ENCODE results near the gene OR2D2.

Gene OR2D2

GRCh38 chr11:6926208-6927029, 34.1 kb upstream of the OR2D2 start, which contains the start of gene ZNF215:
Gene ZNF215 (plus strand): TSS chr11:6926426. CDS start chr11:6932273, 5,847 bp downstream.
- no peak for TF ChIP-seq CTCF (IDR thresholded peaks at IDR 0.05)
- H3K4me3 ChIP-seq: peak within 1 kb of the TSS; percentile 76
- H3K27ac ChIP-seq: peak within 1 kb of the TSS; percentile 49 to 74
- peak; percentile 90 for DNase-seq (ENCODE audit: low spot score)

GRCh38 chr11:6925636-6926207, 33.4 kb upstream of the OR2D2 start:
- TF ChIP-seq CTCF (IDR thresholded peaks at IDR 0.05): no peak
- H3K27ac ChIP-seq: peak overlapping the region in 1 of 2 donors; percentile 74
- peak overlapping the region; percentile 76 for H3K4me3 ChIP-seq
- DNase-seq (ENCODE audit: low spot score): no peak

- DNase-seq (ENCODE audit: low spot score): no peak
- Histone ChIP-seq H3K4me3 (no peak overlapping the region), H3K27ac (no peak overlapping the region)
- TF ChIP-seq CTCF (IDR thresholded peaks at IDR 0.05): no peak
These were observed 32.8 kb upstream of the OR2D2 start for GRCh38 chr11:6925007-6925577.

GRCh38 chr11:6920702-6921101, 28.4 kb upstream of the OR2D2 start, which contains the start of gene OR2D3:
Gene OR2D3 (plus strand): TSS chr11:6921002. CDS start chr11:6921002, 0 bp downstream.
- no peak for TF ChIP-seq CTCF (IDR thresholded peaks at IDR 0.05)
- Histone ChIP-seq H3K4me3 (no peak within 1 kb of the TSS), H3K27ac (no peak within 1 kb of the TSS)
- DNase-seq (ENCODE audit: low spot score): no peak

- no peak for DNase-seq (ENCODE audit: low spot score)
- TF ChIP-seq CTCF (IDR thresholded peaks at IDR 0.05): no peak
- H3K27ac ChIP-seq: no peak overlapping the region
- no peak overlapping the region for H3K4me3 ChIP-seq
These were observed 27.4 kb upstream of the OR2D2 start for GRCh38 chr11:6919698-6920097.

- no peak overlapping the region for H3K4me3 ChIP-seq
- no peak for DNase-seq (ENCODE audit: low spot score)
- no peak overlapping the region for H3K27ac ChIP-seq
- no peak for TF ChIP-seq CTCF (IDR thresholded peaks at IDR 0.05)
These were observed 19.6 kb upstream of the OR2D2 start for GRCh38 chr11:6911948-6912347.

Measured in coronary artery (tissue), 2 donors.